ENCODE measurements around the gene METAP1. TPM values are rescaled to one million over a fixed set of nuclear protein-coding genes. Genes with fewer than 3 reads are reported as not detected.

METAP1 gene
- total RNA-seq (10 to 100 TPM; 18.2 to 36.9 (median 30.0) TPM), polyA plus RNA-seq (10 to 100 TPM; 17.1 to 26.4 (median 23.4) TPM)
- long read RNA-seq, donor 1, transcript METAP1-201 (11 exons, 2,791 nt) = major isoform, 18 of 21 reads
- long read RNA-seq, donor 1, partial matches to known transcripts = 2 of 21 reads
- long read RNA-seq, donor 1, other reads (novel, unspliced or antisense) = 1 of 21 reads
- long read RNA-seq, donor 2, transcript METAP1-201 (11 exons, 2,791 nt) = major isoform, 22 of 32 reads
- long read RNA-seq, donor 2, partial matches to known transcripts = 1 of 32 reads
- long read RNA-seq, donor 2, other reads (novel, unspliced or antisense) = 9 of 32 reads

GRCh38 chr4:98995183-98996055, at the start of gene METAP1:
Gene METAP1, plus strand, starts transcription at chr4:98995721. Its CDS starts 33 bp downstream, at chr4:98995754.
- H3K9me3 ChIP-seq = no peaks in the 10 kb centered on the region
- WGBS, 3 donors = 0 to 1% (median 0%) methylated on average over 29 to 94 of the region's 94 CpGs
- peaks cover 13% of the 10 kb centered on the region for H3K4me1 ChIP-seq
- no peaks in the 10 kb centered on the region for H3K27me3 ChIP-seq (ENCODE audit: insufficient read depth in 3 of 3, low read length in 2 of 3)
- TF ChIP-seq CTCF (IDR thresholded peaks at IDR 0.05) = peak; percentile 49
- peak within 1 kb of the TSS; percentile 98 for H3K4me3 ChIP-seq
- intact Hi-C loops (cut with DNase I) = loop anchor here (2.0 to 10.0 kb wide), 3 partner anchors 61 to 851 kb away; partner anchors contain the start of gene STPG2 (in 1 of the 2)
- DNase-seq = peak; percentile 96 to 98
- peak within 1 kb of the TSS; percentile 94 for H3K27ac ChIP-seq
- ATAC-seq = peak; percentile 92 to 94 (median 92)
- no peaks in the 10 kb centered on the region for H3K36me3 ChIP-seq (ENCODE audit: insufficient read depth in 1 of 2, low read depth in 1 of 2)

- H3K9me3 ChIP-seq = no peaks in the 10 kb centered on the region
- intact Hi-C loops (cut with DNase I) = no loop called here
- TF ChIP-seq CTCF (IDR thresholded peaks at IDR 0.05) = no peak
These were observed 49.2 kb upstream of the METAP1 start for GRCh38 chr4:98946359-98946758.

GRCh38 chr4:98950925-98951324, 44.6 kb upstream of the METAP1 start:
- Histone ChIP-seq H3K27ac (no peak overlapping the region), H3K36me3 (ENCODE audit: insufficient read depth in 1 of 2, low read depth in 1 of 2) (no peaks in the 10 kb centered on the region), H3K4me1 (no peaks in the 10 kb centered on the region), H3K9me3 (no peaks in the 10 kb centered on the region), H3K4me3 (no peak overlapping the region), H3K27me3 (ENCODE audit: insufficient read depth in 3 of 3, low read length in 2 of 3) (no peaks in the 10 kb centered on the region)
- 79 to 91% (median 89%) methylated on average over 1 of the region's 1 CpG for WGBS, 3 donors
- DNase-seq = no peak
- no peak for ATAC-seq
- no peak for TF ChIP-seq CTCF (IDR thresholded peaks at IDR 0.05)
- intact Hi-C loops (cut with DNase I) = no loop called here

More at GRCh38 chr4:98946359-98946758, 49.2 kb upstream of the METAP1 start:
- Histone ChIP-seq H3K27ac (no peak overlapping the region), H3K4me3 (no peak overlapping the region), H3K27me3 (ENCODE audit: insufficient read depth in 3 of 3, low read length in 2 of 3) (no peaks in the 10 kb centered on the region), H3K4me1 (no peaks in the 10 kb centered on the region), H3K36me3 (ENCODE audit: insufficient read depth in 1 of 2, low read depth in 1 of 2) (no peaks in the 10 kb centered on the region)
- ATAC-seq (no peak), DNase-seq (no peak)
- WGBS, 3 donors = 80 to 85% (median 80%) methylated on average over 1 of the region's 1 CpG

GRCh38 chr4:98951710-98952109, 43.8 kb upstream of the METAP1 start:
- Histone ChIP-seq H3K36me3 (ENCODE audit: insufficient read depth in 1 of 2, low read depth in 1 of 2) (no peaks in the 10 kb centered on the region), H3K4me1 (no peaks in the 10 kb centered on the region), H3K9me3 (no peaks in the 10 kb centered on the region), H3K4me3 (no peak overlapping the region), H3K27ac (no peak overlapping the region), H3K27me3 (ENCODE audit: insufficient read depth in 3 of 3, low read length in 2 of 3) (no peaks in the 10 kb centered on the region)
- WGBS, 3 donors = 93 to 95% (median 93%) methylated on average over 3 of the region's 3 CpGs
- intact Hi-C loops (cut with DNase I) = no loop called here
- no peak for DNase-seq
- ATAC-seq = no peak
- no peak for TF ChIP-seq CTCF (IDR thresholded peaks at IDR 0.05)
